Panc1 (cell line): ENCODE data around the gene GAS7. TPM values are rescaled to one million over a fixed set of nuclear protein-coding genes. Genes with fewer than 3 reads are reported as not detected.

Source experiments
- ATAC-seq: fragments of 200-7000 bp; cut with Tn5 transposase; 2 replicates; pipeline ENCODE4 v1.9.1; 2020; ENCODE audit warnings: mild to moderate bottlenecking, moderate library complexity
- BruUV-seq: library from RNA; stranded (reverse); fragments of 400-500 nt; replicated peaks from 2 replicates; lab custom pipeline; 2021; lab: Mats Ljungman, UMichigan
- CTCF ChIA-PET: fragments of 300-600 bp; sonication (Branson Sonifier 250); formaldehyde crosslinking; loops from one replicate; lab custom pipeline; 2022; ENCODE audit warnings: antibody characterized with exemption; lab: Charles Lee
- POLR2A ChIA-PET: fragments of 300-600 bp; sonication (Branson Sonifier 250); formaldehyde crosslinking; loops from one replicate; lab custom pipeline; 2022; ENCODE audit warnings: antibody characterized with exemption; lab: Charles Lee
- DNase-seq: peaks from one replicate; pipeline ENCODE4 v3.0.0-alpha.2; 2010; ENCODE audit warnings: low read depth, low spot score
- H3K27ac ChIP-seq: 2 replicates; pipeline ENCODE4 v1.5.1; 2011; ENCODE audit warnings: mild to moderate bottlenecking, low read length, inconsistent platforms
- H3K27me3 ChIP-seq: fragments of 200-500 bp; sonication (Bioruptor generic); 2 replicates; pipeline ENCODE4 v1.6.0; 2014; ENCODE audit warnings: low read length, inconsistent platforms; ENCODE audit not compliant: control insufficient read depth, insufficient read depth
- H3K36me3 ChIP-seq: fragments of 200-500 bp; sonication (Bioruptor generic); 2 replicates; pipeline ENCODE4 v1.5.1; 2014; ENCODE audit warnings: inconsistent platforms, mild to moderate bottlenecking, low read length, moderate library complexity; ENCODE audit not compliant: control insufficient read depth, insufficient read depth
- H3K4me1 ChIP-seq: 2 replicates; pipeline ENCODE4 v1.5.1; 2011; ENCODE audit warnings: inconsistent platforms, mild to moderate bottlenecking, low read length, moderate library complexity; ENCODE audit not compliant: control insufficient read depth, insufficient read depth
- H3K4me3 ChIP-seq, 2 experiments: 2 replicates each; pipeline ENCODE4 v1.5.1; 2011 to 2012; ENCODE audit warnings: low read depth in 2 of 2, low read length in 2 of 2, mild to moderate bottlenecking in 2 of 2, inconsistent platforms in 1 of 2, moderate library complexity in 1 of 2
- H3K9me3 ChIP-seq: fragments of 200-500 bp; sonication (Bioruptor generic); 2 replicates; pipeline ENCODE4 v1.5.1; 2014; ENCODE audit warnings: low read depth, mild to moderate bottlenecking, inconsistent platforms, low read length, moderate library complexity; ENCODE audit not compliant: control insufficient read depth, insufficient read depth
- POLR2AphosphoS5 ChIP-seq: IDR thresholded peaks from 2 replicates; pipeline ENCODE4 v1.6.1; 2012; ENCODE audit warnings: mild to moderate bottlenecking, low read depth, low read length, moderate library complexity
- REST ChIP-seq, 2 experiments: IDR thresholded peaks; 2 replicates each; pipeline ENCODE4 v1.6.1; 2011 to 2012; ENCODE audit warnings: low read depth in 2 of 2, control low read depth in 1 of 2, low read length in 1 of 2, mild to moderate bottlenecking in 1 of 2, moderate library complexity in 1 of 2; ENCODE audit not compliant: insufficient read depth in 1 of 2
- SIN3A ChIP-seq: IDR thresholded peaks from 2 replicates; pipeline ENCODE4 v1.6.1; 2012; ENCODE audit warnings: low read depth, mild to moderate bottlenecking, low read length, moderate library complexity, borderline replicate concordance; ENCODE audit not compliant: insufficient read depth
- TCF7L2 ChIP-seq: IDR thresholded peaks from 2 replicates; pipeline ENCODE4 v1.6.1; 2011; ENCODE audit warnings: mild to moderate bottlenecking, low read depth, low read length, inconsistent platforms
- in situ Hi-C: cut with HindIII; loops from 2 replicates; pipeline ENCODE4 v1.10.0; 2016; ENCODE audit warnings: low sequenced_read_pairs, low pct_unique_long_range_greater_than_20kb
- intact Hi-C: fragments of 100-400 bp; cut with micrococcal nuclease; formaldehyde crosslinking; loops from one replicate; pipeline ENCODE4 v1.10.0; 2022; ENCODE audit not compliant: unreplicated experiment
- total RNA-seq: library from RNA; stranded (reverse); gene quantifications from one replicate; pipeline ENCODE4 v1.2.1, GENCODE V29; 2021; ENCODE audit not compliant: unreplicated experiment
- TF ChIP-seq, protein P1 (sequence below): fragments of 450-650 bp; IDR thresholded peaks from 2 replicates; pipeline ENCODE4 v1.5.1; 2017; ENCODE audit warnings: mild to moderate bottlenecking

The GAS7 gene
- total RNA-seq, 1 experiment from 2014 or later, result 0.05 TPM

GRCh38 chr17:10033959-10034358, 164.4 kb downstream of the GAS7 start:
- POLR2A ChIA-PET, result no interaction called here
- ATAC-seq (no peak), DNase-seq (no peak)
- CTCF ChIA-PET, result no interaction called here
- intact Hi-C loops, result no loop called here
- H3K4me3 ChIP-seq, result no peak overlapping the region
- in situ Hi-C loops, result no loop called here
- no peak overlapping the region for H3K27ac ChIP-seq
- no TSS peak for BruUV-seq
- H3K9me3 ChIP-seq, result no peaks in the 10 kb centered on the region
- TF ChIP-seq TCF7L2 (no peak), SIN3A (no peak), REST (IDR thresholded peaks at IDR 0.05; ENCODE audit: insufficient read depth in 1 of 2, low read depth in 2 of 2, low read length in 1 of 2) (no peak), POLR2AphosphoS5 (no peak)
- TF ChIP-seq, protein P1, sequence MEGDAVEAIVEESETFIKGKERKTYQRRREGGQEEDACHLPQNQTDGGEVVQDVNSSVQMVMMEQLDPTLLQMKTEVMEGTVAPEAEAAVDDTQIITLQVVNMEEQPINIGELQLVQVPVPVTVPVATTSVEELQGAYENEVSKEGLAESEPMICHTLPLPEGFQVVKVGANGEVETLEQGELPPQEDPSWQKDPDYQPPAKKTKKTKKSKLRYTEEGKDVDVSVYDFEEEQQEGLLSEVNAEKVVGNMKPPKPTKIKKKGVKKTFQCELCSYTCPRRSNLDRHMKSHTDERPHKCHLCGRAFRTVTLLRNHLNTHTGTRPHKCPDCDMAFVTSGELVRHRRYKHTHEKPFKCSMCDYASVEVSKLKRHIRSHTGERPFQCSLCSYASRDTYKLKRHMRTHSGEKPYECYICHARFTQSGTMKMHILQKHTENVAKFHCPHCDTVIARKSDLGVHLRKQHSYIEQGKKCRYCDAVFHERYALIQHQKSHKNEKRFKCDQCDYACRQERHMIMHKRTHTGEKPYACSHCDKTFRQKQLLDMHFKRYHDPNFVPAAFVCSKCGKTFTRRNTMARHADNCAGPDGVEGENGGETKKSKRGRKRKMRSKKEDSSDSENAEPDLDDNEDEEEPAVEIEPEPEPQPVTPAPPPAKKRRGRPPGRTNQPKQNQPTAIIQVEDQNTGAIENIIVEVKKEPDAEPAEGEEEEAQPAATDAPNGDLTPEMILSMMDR, result no peak
- H3K4me1 ChIP-seq, result no peaks in the 10 kb centered on the region
- H3K27me3 ChIP-seq, result no peaks in the 10 kb centered on the region
- no peaks in the 10 kb centered on the region for H3K36me3 ChIP-seq

DNA sequence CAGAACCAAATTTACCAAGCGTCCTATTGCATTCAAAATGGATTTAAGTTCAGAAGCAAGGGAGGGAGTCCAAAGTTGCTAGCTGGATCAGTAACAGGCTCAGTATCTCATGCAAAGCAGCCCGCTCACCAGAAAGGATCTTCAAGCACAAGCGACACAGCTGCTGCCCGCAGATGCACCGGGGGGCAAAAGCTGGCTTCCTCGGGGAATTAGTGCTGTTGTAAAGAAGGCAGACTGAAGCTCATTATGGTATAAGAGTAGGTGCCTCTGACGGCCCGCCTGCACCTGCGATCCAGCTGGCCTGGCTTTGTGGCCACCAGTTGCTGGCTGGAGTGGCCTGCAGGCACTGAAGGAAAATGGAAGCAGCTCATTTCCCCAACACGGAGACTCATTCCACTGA, 165.0 kb downstream of the GAS7 start:
- no peaks in the 10 kb centered on the region for H3K27me3 ChIP-seq
- ATAC-seq (no peak), DNase-seq (no peak)
- H3K27ac ChIP-seq, result no peak overlapping the region
- no peaks in the 10 kb centered on the region for H3K9me3 ChIP-seq
- ChIA-PET POLR2A (no interaction called here), CTCF (no interaction called here)
- TF ChIP-seq SIN3A (no peak), REST (IDR thresholded peaks at IDR 0.05; ENCODE audit: insufficient read depth in 1 of 2, low read depth in 2 of 2, low read length in 1 of 2) (no peak), TCF7L2 (no peak), POLR2AphosphoS5 (no peak)
- TF ChIP-seq, protein P1, result no peak
- H3K36me3 ChIP-seq, result no peaks in the 10 kb centered on the region
- no peaks in the 10 kb centered on the region for H3K4me1 ChIP-seq
- BruUV-seq, result no TSS peak
- in situ Hi-C loops (no loop called here), intact Hi-C loops (no loop called here)
- H3K4me3 ChIP-seq, result no peak overlapping the region
